GM18511 (cell line): ENCODE data around the gene PAK6.

Experiments used
- ATAC-seq: cut with Tn5 transposase; IDR thresholded peaks from one replicate; pipeline ENCODE4 v1.9.1; 2021; ENCODE audit warnings: mild to moderate bottlenecking, moderate library complexity; ENCODE audit not compliant: unreplicated experiment

PAK6 gene

GRCh38 chr15:40290918-40291574 is 52.2 kb downstream of the PAK6 start:
- ATAC-seq = no peak

- no peak for ATAC-seq
These were observed 53.4 kb downstream of the PAK6 start for GRCh38 chr15:40292246-40292645.

- ATAC-seq = no peak
These were observed 54.1 kb downstream of the PAK6 start for GRCh38 chr15:40293006-40293405.

GRCh38 chr15:40293905-40294895 is 55.3 kb downstream of the PAK6 start:
- ATAC-seq = no peak

- ATAC-seq = no peak
These were observed 56.4 kb downstream of the PAK6 start for GRCh38 chr15:40295297-40295696.

- ATAC-seq = no peak
These were observed 57.2 kb downstream of the PAK6 start for GRCh38 chr15:40295877-40296560.

GRCh38 chr15:40296561-40297230 is 57.8 kb downstream of the PAK6 start:
- ATAC-seq = no peak

- no peak for ATAC-seq
These were observed 58.5 kb downstream of the PAK6 start for GRCh38 chr15:40297356-40297755.

- ATAC-seq = no peak
These were observed 59.5 kb downstream of the PAK6 start for GRCh38 chr15:40298216-40298935.

- ATAC-seq = no peak
These were observed 61.5 kb downstream of the PAK6 start for GRCh38 chr15:40300367-40300766.

GRCh38 chr15:40300771-40301170 is 61.9 kb downstream of the PAK6 start:
- ATAC-seq = no peak

GRCh38 chr15:40301467-40302179 is 62.8 kb downstream of the PAK6 start:
- ATAC-seq = no peak

- no peak for ATAC-seq
These were observed 63.5 kb downstream of the PAK6 start for GRCh38 chr15:40302288-40302886.

GRCh38 chr15:40302981-40303380 is 64.1 kb downstream of the PAK6 start:
- ATAC-seq = no peak

- ATAC-seq = no peak
These were observed 64.7 kb downstream of the PAK6 start for GRCh38 chr15:40303576-40303975.

GRCh38 chr15:40305281-40305680 is 66.4 kb downstream of the PAK6 start:
- ATAC-seq = no peak

GRCh38 chr15:40306371-40306770 is 67.5 kb downstream of the PAK6 start:
- ATAC-seq = no peak

- ATAC-seq = no peak
These were observed 68.0 kb downstream of the PAK6 start for GRCh38 chr15:40306908-40307307.
